Stimulated activated CD4-positive, alpha-beta T cell treated with anti-CD3 and anti-CD28 coated beads, TNF-alpha, amount 100 ng/mL, for 24 hours (primary cell): ENCODE results near the gene PTP4A1.
"Not testable (repeated sequence)": the region's sequence is repeated elsewhere in the genome, so short reads cannot be mapped to it uniquely, and the experiment has no call there.

ENCODE experiments used
- DNase-seq, 3 experiments: peaks; one replicate each; pipeline ENCODE4 v3.0.0-alpha.2; 2020; ENCODE audit warnings: low read depth in 3 of 3

PTP4A1 gene

DNA sequence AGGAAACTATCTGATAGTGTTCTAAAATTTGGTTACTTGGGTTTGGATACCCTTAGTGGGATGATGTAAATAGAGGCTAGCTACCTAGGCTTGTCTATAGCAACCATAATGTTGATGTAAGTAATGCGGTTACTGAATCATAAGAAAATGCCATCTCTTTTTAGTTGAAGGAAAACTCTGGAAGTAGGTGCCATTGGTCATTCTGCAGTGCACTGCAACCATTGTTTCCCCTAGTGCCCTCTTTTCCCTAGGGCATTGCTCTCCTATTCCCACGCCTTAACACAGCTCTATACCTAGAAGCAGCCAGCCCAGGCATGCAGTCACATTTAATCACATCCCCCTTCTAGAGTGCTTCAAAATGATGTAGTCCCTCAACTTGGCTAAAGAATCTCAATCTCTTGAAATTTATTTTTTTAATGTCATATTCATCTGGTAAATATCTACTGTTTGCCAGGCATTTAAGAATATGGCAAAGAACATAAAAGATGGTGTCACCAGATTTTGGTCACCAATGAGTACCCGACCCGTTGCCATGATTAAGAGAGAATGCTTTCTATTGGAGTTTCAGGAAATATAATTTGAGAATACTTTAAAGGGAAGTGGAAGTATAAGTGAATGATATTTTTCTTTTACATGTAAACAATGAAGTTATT lies 10.4 kb downstream of the PTP4A1 start:
- no peak for DNase-seq

DNA sequence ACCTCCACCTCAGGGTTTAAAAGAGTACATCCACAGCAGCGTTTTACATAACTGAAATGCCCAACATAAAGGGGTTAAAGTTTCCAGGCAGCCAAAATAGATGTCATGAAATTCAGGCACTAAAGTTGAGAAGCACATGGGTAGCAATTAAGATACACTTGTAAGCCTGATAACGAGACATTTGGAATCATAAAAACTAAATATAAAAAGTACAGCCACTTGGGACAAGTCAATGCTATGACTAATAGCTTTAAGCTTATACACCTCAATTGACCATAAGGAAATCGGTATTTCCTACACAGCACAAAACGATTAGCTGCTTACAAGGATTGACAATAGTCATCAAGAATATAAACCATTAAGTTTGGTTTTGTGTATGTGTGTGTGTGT lies 11.8 kb downstream of the PTP4A1 start:
- no peak for DNase-seq

DNA sequence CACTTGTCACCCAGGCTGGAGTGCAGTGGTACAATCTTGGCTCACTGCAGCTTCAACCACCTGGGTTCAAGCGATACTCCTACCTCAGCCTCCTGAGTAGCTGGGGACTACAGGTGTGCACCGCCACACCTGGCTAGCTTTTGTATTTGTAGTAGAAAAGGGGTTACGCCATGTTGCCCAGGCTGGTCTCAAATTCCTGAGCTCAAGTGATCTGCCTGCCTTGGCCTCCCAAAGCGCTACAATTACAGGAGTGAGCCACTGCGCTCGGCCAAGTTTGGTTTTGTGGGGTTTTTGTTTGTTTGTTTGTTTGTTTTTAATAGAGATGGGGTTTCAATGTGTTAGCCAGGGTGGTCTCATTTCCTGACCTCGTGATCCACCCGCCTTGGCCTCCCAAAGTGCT lies 12.3 kb downstream of the PTP4A1 start:
- no peak for DNase-seq

DNA sequence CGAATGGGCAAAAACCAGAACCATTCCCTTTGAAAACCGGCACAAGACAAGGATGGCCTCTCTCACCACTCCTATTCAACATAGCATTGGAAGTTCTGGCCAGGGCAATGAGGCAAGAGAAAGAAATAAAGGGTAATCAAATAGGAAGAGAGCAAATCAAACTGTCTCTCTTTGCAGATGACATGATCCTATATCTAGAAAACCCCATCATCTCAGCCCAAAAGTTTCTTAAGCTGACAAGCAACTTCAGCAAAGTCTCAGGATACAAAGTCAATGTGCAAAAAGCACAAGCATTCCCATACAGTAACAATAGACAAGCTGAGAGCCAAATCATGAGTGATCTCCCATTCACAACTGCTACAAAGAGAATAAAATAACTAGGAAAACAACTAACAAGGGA lies 13.4 kb downstream of the PTP4A1 start:
- not testable (repeated sequence) for DNase-seq

DNA sequence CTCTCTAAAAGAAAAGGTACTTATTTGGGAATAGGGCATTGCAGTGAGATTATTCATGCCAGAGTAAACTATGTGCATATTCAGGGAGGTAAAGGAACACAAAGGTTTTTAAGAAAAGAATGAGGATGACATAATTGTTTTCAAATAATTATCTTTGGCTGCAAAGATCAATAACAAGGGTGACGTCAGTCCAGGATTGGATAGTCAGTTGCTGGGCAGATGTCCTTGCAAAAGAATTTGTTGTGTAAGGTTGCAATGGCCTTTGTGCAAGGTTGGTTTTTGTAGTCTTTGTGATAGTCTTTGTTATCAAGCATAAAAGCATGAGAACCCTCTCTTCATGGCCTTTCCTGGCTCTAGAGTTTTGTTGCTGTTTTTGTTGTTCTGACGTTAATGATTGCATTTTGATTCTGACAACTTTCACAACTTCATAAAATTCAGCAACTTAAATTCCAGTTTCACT lies 17.7 kb downstream of the PTP4A1 start:
- DNase-seq = no peak

DNA sequence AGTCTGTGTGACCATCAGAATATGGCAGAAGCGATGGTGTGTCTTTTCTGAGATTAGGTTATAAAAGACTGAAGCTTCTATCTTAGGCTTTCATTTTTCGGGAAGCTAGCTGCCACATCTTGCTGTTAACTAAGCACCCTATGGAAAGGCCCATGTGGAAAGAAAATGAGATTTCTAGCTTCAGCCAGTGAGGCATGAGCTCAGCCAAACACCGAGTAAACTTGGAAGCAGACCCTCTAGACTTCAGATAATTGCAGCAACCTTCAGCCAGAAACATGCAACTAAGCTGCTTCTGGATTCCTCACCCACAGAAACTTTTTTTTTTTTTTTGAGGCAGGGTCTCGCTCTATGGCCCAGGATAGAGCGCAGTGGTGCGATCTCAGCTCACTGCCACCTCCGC lies 20.6 kb downstream of the PTP4A1 start:
- no peak for DNase-seq

DNA sequence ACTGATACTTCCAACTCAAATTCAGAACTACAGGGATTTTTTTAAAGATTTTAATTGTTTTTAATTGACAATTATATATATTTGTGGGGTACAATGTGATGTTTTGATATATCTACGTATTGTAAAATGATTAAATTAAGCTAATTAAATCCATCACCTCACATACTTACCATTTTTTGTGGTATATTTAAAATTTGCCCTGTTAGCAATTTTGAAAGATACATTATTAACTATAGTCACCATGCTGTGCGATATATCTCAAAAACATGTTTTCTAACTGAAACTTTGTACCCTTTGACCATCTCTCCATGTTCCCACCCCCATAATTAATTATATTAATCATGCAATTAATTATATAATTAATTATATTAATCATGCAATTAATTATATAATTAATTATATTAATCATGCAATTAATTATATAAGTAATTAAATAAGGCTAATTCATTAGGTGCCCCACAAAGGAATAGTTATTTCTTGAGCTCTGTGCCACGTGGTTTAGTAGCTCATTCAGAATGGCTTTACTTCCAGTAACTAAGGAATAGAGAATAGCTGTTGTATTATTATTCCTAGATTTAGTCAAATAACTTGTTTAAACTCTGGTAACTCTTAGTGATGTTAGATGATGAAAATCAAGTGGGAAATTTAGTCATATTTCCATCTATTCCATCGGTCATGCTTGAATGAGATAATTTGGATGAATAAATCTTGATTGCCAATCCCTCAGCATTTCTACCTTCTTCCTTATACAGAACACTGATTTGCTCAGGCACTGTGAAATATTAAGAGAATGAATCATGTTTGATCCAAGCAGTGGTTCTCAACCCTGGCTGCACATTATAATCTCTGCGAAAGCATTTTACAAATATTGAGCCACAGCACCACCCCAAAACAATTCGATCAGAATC lies 25.1 kb downstream of the PTP4A1 start:
- DNase-seq = no peak

DNA sequence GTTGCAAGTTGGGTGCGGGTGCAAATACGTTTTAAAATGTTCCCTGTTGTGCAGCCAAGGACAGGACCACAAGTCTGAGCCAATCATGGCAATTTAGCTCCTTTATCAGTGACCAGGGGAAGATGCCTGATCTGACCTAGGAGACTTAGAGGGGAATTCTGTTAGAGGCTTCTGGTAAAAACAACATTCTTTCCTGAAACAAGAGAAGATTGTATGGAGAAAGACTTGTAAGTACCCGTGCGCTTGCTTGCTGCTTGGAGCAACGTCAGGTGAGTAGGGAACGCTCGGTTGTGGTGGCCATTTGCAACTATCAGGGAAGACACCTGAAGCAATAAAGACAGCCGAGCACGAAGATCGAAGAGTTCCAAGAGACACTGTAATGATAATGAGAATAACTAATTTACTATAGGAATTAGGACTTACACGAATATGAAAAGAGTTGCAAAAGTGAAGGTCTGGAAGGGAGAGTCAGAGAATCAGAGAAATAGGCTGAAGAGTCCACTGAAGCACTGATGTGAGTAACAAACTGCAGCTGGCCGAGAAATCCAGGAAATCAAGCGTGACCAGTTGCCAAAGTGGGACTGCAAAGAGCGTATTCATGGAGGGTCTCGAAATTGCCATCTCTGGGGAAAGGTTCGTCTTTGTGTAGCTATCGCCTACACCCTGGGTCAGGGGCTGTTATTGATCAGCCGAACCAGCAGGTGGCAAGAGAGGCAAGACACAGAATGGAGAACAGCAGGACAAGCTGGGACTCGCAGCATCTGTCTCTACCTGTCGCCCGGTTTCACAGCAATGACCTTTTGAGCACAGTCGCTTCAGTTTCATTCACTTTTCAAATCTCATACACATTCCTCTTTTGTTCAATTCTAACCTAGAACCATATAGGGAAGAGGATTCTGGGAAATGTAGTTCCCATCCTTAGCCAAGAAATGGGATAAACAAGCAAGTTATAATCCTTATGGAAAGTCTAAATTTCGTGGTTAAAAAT lies 26.1 kb downstream of the PTP4A1 start:
- peak; percentile 32 to 68 (median 53) for DNase-seq

DNA sequence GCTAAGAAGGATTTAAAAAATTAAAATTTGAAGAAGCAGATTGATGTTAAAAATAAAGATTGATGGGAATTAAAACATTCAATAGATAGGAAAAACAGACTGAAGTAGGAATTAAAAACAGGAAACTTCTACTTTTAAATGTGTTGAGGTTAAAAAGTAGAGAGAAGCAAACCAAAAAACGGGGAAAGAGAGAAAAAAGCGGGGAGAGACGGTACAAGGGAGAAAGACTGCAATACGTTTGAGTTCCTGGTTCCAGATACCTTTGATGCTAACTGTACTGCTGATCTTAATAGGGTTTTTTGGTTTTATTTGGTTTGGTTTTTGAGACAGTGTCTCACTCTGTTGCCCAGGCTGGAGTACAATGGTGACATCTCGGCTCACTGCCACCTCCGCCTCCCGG lies 27.0 kb downstream of the PTP4A1 start:
- DNase-seq = no peak

DNA sequence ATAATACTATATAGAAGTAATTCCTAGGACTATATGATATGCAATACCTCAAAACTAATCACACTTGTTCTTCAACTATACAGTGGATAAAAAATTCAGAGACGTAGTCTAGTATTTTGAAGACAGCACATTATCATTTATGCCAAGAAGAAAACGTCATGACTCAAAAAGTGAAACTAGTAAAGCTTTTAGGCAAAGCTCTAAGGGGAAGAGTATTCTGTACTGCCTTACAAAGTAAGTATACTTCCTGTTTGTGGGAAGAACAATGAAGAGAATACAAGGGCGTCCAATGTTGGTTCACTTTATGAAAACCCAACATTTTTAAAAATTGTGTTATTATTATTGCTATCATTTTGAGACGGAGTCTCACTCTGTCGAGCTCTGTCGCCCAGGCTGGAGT lies 27.9 kb downstream of the PTP4A1 start:
- no peak for DNase-seq

DNA sequence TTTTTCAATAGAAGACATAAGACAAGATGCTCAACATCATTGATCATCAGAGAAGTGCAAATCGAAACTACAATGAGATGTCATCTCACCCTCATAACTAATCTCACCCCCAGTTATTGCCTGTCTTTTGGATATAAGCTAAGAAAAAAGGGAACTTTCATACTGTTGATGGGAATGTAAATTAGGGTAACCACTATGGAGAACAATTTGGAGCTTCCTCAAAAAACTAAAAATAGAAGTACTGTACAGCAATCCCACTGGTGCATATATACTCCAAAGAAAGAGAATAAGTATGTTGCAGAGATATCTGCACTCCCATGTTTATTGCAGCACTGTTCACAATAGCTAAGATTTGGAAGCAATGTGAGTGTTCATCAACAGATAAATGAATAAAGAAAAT lies 37.0 kb downstream of the PTP4A1 start:
- no peak for DNase-seq

DNA sequence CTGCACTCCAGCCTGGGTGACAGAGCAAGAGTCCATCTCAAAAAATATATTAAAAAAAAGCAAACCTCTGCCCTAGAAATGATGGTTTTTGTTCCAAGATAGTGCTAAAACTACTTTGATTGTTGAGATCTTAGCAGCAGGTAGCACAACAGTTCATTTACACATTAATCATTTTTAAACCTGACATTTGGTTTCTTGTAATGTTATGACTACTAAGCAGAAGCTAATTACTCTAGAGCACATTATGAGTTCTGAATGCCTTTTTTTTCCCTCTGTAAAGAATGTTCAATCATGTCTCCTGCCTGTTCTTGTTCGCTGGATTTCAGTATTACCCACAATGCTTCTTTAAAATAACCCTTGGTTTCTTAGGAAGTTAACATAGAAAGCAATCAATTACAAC lies 38.7 kb downstream of the PTP4A1 start:
- DNase-seq = no peak

DNA sequence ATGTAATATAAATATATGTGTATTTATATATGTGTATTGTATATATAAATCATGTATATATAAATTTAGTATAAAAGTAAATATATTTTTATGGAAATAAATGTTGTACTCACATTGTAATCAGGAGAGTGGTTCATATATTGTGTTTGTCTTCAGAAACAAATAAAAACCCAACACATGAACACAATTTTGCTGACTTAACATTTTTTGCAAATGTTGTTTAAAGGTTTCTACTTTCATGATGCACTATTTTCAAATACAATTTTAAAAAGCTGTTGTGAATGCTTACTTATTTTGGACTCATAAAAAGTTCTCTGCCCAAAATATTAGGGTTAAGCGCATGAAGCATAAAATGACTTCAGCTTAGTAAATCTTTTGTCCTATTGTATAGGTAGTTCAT lies 39.3 kb downstream of the PTP4A1 start:
- no peak for DNase-seq

DNA sequence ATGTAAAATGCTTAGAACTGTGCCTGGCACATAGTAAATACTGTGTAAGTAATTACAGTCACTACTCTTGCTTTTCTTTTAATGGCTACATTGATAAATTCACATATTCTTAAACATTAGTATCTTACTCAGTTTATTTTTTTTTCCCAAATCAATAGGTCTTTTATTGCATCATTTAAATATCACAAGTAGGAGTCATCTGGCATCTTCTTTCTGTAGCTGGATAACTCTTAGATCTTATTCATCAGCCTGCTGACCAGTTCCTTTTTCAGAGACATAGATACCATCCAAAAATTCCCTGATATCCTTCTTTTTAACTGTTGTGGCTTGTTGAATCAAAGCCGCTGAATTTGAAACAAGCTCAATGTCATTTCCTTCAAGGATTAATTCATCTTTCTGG lies 43.3 kb downstream of the PTP4A1 start:
- no peak for DNase-seq
